CD8-positive, alpha-beta memory T cell (primary cell): ENCODE results near the gene ABI2. TPM values are rescaled to one million over a fixed set of nuclear protein-coding genes. Genes with fewer than 3 reads are reported as not detected.
"Not testable (repeated sequence)": the region's sequence is repeated elsewhere in the genome, so short reads cannot be mapped to it uniquely, and the experiment has no call there.

Experiments used
- CTCF ChIA-PET: fragments of 350-600 bp; sonication (Branson Sonifier 250); formaldehyde crosslinking; loops from one replicate; lab custom pipeline; 2021; ENCODE audit warnings: antibody characterized with exemption; lab: Charles Lee
- POLR2A ChIA-PET: fragments of 350-600 bp; sonication (Branson Sonifier 250); formaldehyde crosslinking; loops from one replicate; lab custom pipeline; 2021; ENCODE audit warnings: antibody characterized with exemption; lab: Charles Lee
- DNase-seq, 5 donors: peaks; one replicate each; pipeline versions ENCODE4 v3.0.0 to v3.0.0-alpha.2; 2020 to 2022; ENCODE audit warnings: mixed read lengths in 1 of 5
- H3K27ac ChIP-seq: one replicate; pipeline ENCODE4 v1.7.0; 2013; ENCODE audit warnings: low read depth, mild to moderate bottlenecking, low read length, moderate library complexity
- H3K27me3 ChIP-seq: 2 replicates; pipeline ENCODE4 v1.7.0; 2013; ENCODE audit warnings: low read length, mild to moderate bottlenecking; ENCODE audit not compliant: insufficient read depth, poor library complexity, severe bottlenecking
- H3K36me3 ChIP-seq: 2 replicates; pipeline ENCODE4 v1.7.0; 2013; ENCODE audit warnings: mild to moderate bottlenecking, low read length, moderate library complexity; ENCODE audit not compliant: insufficient read depth
- H3K4me1 ChIP-seq: 2 replicates; pipeline ENCODE4 v1.7.0; 2013; ENCODE audit warnings: mild to moderate bottlenecking, low read length, moderate library complexity; ENCODE audit not compliant: insufficient read depth
- H3K4me3 ChIP-seq: 2 replicates; pipeline ENCODE4 v1.7.0; 2013; ENCODE audit warnings: mild to moderate bottlenecking, low read length
- H3K9me3 ChIP-seq: 2 replicates; pipeline ENCODE4 v1.7.0; 2013; ENCODE audit warnings: mild to moderate bottlenecking, low read length
- H3K27ac Mint-ChIP-seq, 8 donors: one replicate each; pipeline ENCODE4 v1.8.0; 2020 to 2021; ENCODE audit warnings: mixed read lengths in 8 of 8, mild to moderate bottlenecking in 6 of 8, inconsistent platforms in 3 of 8, moderate library complexity in 3 of 8
- H3K27me3 Mint-ChIP-seq, 2 donors: one replicate each; pipeline ENCODE4 v1.8.0; 2020 to 2021; ENCODE audit warnings: mixed read lengths in 2 of 2, mild to moderate bottlenecking in 1 of 2, moderate library complexity in 1 of 2
- H3K36me3 Mint-ChIP-seq, 3 donors: one replicate each; pipeline ENCODE4 v1.8.0; 2020 to 2021; ENCODE audit warnings: mixed read lengths in 3 of 3, inconsistent platforms in 1 of 3, mild to moderate bottlenecking in 1 of 3
- H3K4me1 Mint-ChIP-seq, 3 donors: one replicate each; pipeline ENCODE4 v1.8.0; 2020 to 2021; ENCODE audit warnings: mixed read lengths in 3 of 3, inconsistent platforms in 1 of 3, mild to moderate bottlenecking in 1 of 3
- H3K4me3 Mint-ChIP-seq, 7 donors: one replicate each; pipeline ENCODE4 v1.8.0; 2020 to 2021; ENCODE audit warnings: mixed read lengths in 7 of 7, mild to moderate bottlenecking in 6 of 7, moderate library complexity in 4 of 7, inconsistent platforms in 2 of 7
- H3K9me3 Mint-ChIP-seq, 5 donors: one replicate each; pipeline ENCODE4 v1.8.0; 2020 to 2022; ENCODE audit warnings: mixed read lengths in 5 of 5, mild to moderate bottlenecking in 3 of 5, moderate library complexity in 2 of 5, inconsistent platforms in 1 of 5
- polyA plus RNA-seq: library from polyadenylated mRNA; unstranded; fragments of 300-500 nt; fragmentation: Illumina TruSeq; gene quantifications from one replicate; pipeline ENCODE4 v1.2.3, GENCODE V29; 2021
- total RNA-seq, 2 experiments: library from RNA; stranded (reverse); gene quantifications; one replicate each; pipeline ENCODE4 v1.2.3, GENCODE V29; 2021

Gene ABI2
- total and polyA plus RNA-seq, 3 experiments from 2014 or later: 29.2 to 32.1 (median 30.3) TPM

DNA sequence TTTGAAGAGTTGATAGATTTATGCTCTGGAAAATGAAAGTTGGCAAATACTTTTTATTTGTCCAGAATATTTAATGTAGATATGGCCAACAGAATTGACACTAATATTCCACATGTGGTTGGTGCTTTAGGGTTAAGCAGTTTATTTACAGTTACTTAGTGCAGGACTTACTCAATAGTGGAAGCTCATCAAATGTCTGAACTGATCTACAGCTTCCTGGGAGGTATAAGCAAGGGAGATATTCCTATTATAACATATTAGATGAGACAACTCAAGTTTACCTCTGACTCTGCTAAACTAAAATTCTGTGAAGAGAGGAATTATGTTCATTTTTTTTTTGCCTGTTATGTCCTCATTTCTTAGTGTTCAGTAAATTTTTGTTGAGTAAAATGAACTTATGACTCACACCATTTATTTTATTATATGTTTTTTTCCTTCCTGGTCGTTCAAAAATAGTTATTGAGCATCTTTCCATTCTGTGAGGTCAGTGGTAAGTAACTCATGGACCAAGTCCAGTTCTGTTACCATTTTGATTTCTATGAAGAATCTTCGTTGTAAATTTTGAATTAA is 13.6 kb downstream of the ABI2 start:
- H3K27me3 Mint-ChIP-seq: no peaks in the 10 kb centered on the region
- H3K36me3 ChIP-seq: no peaks in the 10 kb centered on the region
- H3K27ac Mint-ChIP-seq: no peak overlapping the region
- peaks cover 19 to 27% (median 24%) of the 10 kb centered on the region in 3 donors for H3K4me1 Mint-ChIP-seq
- POLR2A ChIA-PET: no interaction called here
- H3K36me3 Mint-ChIP-seq: peaks cover 3 to 29% (median 3%) of the 10 kb centered on the region in 3 donors
- no peaks in the 10 kb centered on the region for H3K4me1 ChIP-seq
- no peak overlapping the region for H3K4me3 Mint-ChIP-seq
- CTCF ChIA-PET: no interaction called here
- H3K27me3 ChIP-seq: no peaks in the 10 kb centered on the region
- H3K4me3 ChIP-seq: no peak overlapping the region
- no peaks in the 10 kb centered on the region for H3K9me3 ChIP-seq
- no peaks in the 10 kb centered on the region for H3K9me3 Mint-ChIP-seq
- no peak overlapping the region for H3K27ac ChIP-seq
- no peak for DNase-seq

GRCh38 chr2:203342374-203342773 is 14.2 kb downstream of the ABI2 start:
- H3K27ac ChIP-seq, H3K4me1 ChIP-seq, H3K36me3 ChIP-seq, H3K27me3 ChIP-seq, H3K4me3 Mint-ChIP-seq, H3K9me3 ChIP-seq, H3K9me3 Mint-ChIP-seq, H3K4me3 ChIP-seq, H3K27me3 Mint-ChIP-seq, CTCF ChIA-PET, DNase-seq, POLR2A ChIA-PET, H3K27ac Mint-ChIP-seq: not testable (repeated sequence)
- Mint-ChIP-seq H3K4me1 (peaks cover 18 to 32% (median 30%) of the 10 kb centered on the region in 3 donors), H3K36me3 (peaks cover 3 to 29% (median 3%) of the 10 kb centered on the region in 3 donors)

GRCh38 chr2:203344667-203345066 is 16.5 kb downstream of the ABI2 start:
- no peak overlapping the region for H3K27ac ChIP-seq
- H3K4me3 Mint-ChIP-seq: no peak overlapping the region
- ChIA-PET POLR2A (interaction anchor here (0.6 kb wide), 1 partner anchor 352 kb away, joined by 6 read pairs; no protein-coding TSS in a partner anchor), CTCF (no interaction called here)
- no peaks in the 10 kb centered on the region for H3K27me3 ChIP-seq
- no peaks in the 10 kb centered on the region for H3K27me3 Mint-ChIP-seq
- DNase-seq: no peak
- no peaks in the 10 kb centered on the region for H3K9me3 Mint-ChIP-seq
- no peak overlapping the region for H3K4me3 ChIP-seq
- H3K4me1 Mint-ChIP-seq: peaks cover 16 to 27% (median 27%) of the 10 kb centered on the region in 3 donors
- peak overlapping the region in 1 of 8 donors; percentile 58 for H3K27ac Mint-ChIP-seq
- no peaks in the 10 kb centered on the region for H3K9me3 ChIP-seq
- H3K36me3 ChIP-seq: no peaks in the 10 kb centered on the region
- H3K4me1 ChIP-seq: no peaks in the 10 kb centered on the region
- H3K36me3 Mint-ChIP-seq: peaks cover 3 to 27% (median 3%) of the 10 kb centered on the region in 3 donors

GRCh38 chr2:203346612-203347011 is 18.4 kb downstream of the ABI2 start:
- H3K27ac Mint-ChIP-seq: no peak overlapping the region
- H3K36me3 Mint-ChIP-seq: peaks cover 0 to 17% (median 3%) of the 10 kb centered on the region in 3 donors
- H3K36me3 ChIP-seq: no peaks in the 10 kb centered on the region
- H3K9me3 Mint-ChIP-seq: no peaks in the 10 kb centered on the region
- H3K27ac ChIP-seq: no peak overlapping the region
- no peak for DNase-seq
- ChIA-PET POLR2A (no interaction called here), CTCF (interaction anchor here (1.3 kb wide), 1 partner anchor 20 kb away, joined by 3 read pairs; no protein-coding TSS in a partner anchor)
- H3K4me3 Mint-ChIP-seq: no peak overlapping the region
- H3K4me1 ChIP-seq: no peaks in the 10 kb centered on the region
- H3K27me3 ChIP-seq: no peaks in the 10 kb centered on the region
- H3K27me3 Mint-ChIP-seq: no peaks in the 10 kb centered on the region
- H3K4me1 Mint-ChIP-seq: peaks cover 10 to 20% (median 16%) of the 10 kb centered on the region in 3 donors
- H3K4me3 ChIP-seq: no peak overlapping the region
- H3K9me3 ChIP-seq: no peaks in the 10 kb centered on the region

DNA sequence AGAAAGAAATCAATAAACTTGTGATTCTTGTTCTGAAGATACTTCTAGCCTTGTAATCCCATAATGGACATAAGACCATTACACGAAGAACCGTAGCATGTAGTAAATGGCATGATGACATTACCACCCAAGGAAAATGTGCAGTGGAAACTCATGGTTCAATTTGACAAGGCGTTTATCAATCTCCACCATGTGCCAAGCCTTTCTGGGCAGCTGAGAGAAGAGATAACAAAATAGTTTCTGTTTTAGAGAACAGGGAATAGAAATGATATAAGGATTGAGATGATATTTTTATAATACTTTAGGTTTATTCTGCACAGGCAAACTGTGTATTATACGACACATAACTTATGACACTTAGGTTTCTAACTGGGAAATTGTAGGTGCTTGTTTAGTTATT is 19.2 kb downstream of the ABI2 start:
- peaks cover 0 to 21% (median 3%) of the 10 kb centered on the region in 3 donors for H3K36me3 Mint-ChIP-seq
- H3K9me3 ChIP-seq: no peaks in the 10 kb centered on the region
- no peak for DNase-seq
- H3K27me3 Mint-ChIP-seq: no peaks in the 10 kb centered on the region
- no peak overlapping the region for H3K27ac Mint-ChIP-seq
- POLR2A ChIA-PET: no interaction called here
- CTCF ChIA-PET: interaction anchor here (1.3 kb wide), 1 partner anchor 21 kb away, joined by 3 read pairs; no protein-coding TSS in a partner anchor
- peaks cover 8 to 16% (median 13%) of the 10 kb centered on the region in 3 donors for H3K4me1 Mint-ChIP-seq
- no peak overlapping the region for H3K27ac ChIP-seq
- no peaks in the 10 kb centered on the region for H3K4me1 ChIP-seq
- no peaks in the 10 kb centered on the region for H3K36me3 ChIP-seq
- H3K4me3 ChIP-seq: no peak overlapping the region
- H3K27me3 ChIP-seq: no peaks in the 10 kb centered on the region
- H3K9me3 Mint-ChIP-seq: no peaks in the 10 kb centered on the region
- H3K4me3 Mint-ChIP-seq: no peak overlapping the region

GRCh38 chr2:203352604-203353255 is 24.5 kb downstream of the ABI2 start:
- no peaks in the 10 kb centered on the region for H3K36me3 ChIP-seq
- CTCF ChIA-PET: no interaction called here
- POLR2A ChIA-PET: no interaction called here

GRCh38 chr2:203354966-203355365 is 26.8 kb downstream of the ABI2 start:
- H3K27ac Mint-ChIP-seq: no peak overlapping the region
- no peaks in the 10 kb centered on the region for H3K27me3 ChIP-seq
- no peaks in the 10 kb centered on the region for H3K36me3 ChIP-seq
- no peak overlapping the region for H3K4me3 ChIP-seq
- no peaks in the 10 kb centered on the region for H3K9me3 Mint-ChIP-seq
- H3K36me3 Mint-ChIP-seq: peaks cover 6 to 20% (median 10%) of the 10 kb centered on the region in 3 donors
- H3K9me3 ChIP-seq: no peaks in the 10 kb centered on the region
- no peak for DNase-seq
- no peak overlapping the region for H3K27ac ChIP-seq
- no peaks in the 10 kb centered on the region for H3K27me3 Mint-ChIP-seq
- H3K4me1 Mint-ChIP-seq: peaks cover 0 to 5% (median 0%) of the 10 kb centered on the region in 3 donors
- ChIA-PET CTCF (no interaction called here), POLR2A (no interaction called here)
- H3K4me3 Mint-ChIP-seq: no peak overlapping the region
- no peaks in the 10 kb centered on the region for H3K4me1 ChIP-seq

More at GRCh38 chr2:203352604-203353255, 24.5 kb downstream of the ABI2 start:
- Histone ChIP-seq H3K27ac (no peak overlapping the region), H3K27me3 (no peaks in the 10 kb centered on the region), H3K9me3 (no peaks in the 10 kb centered on the region), H3K4me1 (no peaks in the 10 kb centered on the region), H3K4me3 (no peak overlapping the region)
- Mint-ChIP-seq H3K9me3 (no peaks in the 10 kb centered on the region), H3K27ac (no peak overlapping the region), H3K36me3 (peaks cover 0 to 17% (median 6%) of the 10 kb centered on the region in 3 donors), H3K4me3 (no peak overlapping the region), H3K4me1 (no peaks in the 10 kb centered on the region), H3K27me3 (no peaks in the 10 kb centered on the region)
- no peak for DNase-seq

DNA sequence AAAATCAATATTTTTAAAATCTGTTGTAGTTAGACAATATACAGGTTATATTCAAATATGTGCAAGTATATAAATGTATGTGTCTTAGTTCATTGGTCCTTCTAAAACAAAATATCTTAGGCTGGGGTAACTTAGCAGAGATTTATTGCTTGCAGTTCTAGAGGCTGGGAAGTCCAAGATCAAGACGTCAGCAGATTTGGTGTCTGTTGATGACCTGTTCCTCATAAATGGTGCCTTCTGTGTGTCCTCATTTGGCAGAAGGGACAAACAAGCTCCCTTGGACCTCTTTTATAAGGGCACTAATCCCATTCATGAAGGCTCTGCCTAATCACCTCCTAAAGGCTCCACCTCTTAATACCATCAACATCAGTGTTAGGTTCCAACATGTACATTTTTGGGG is 31.3 kb downstream of the ABI2 start:
- Histone ChIP-seq H3K4me1 (no peaks in the 10 kb centered on the region), H3K36me3 (no peaks in the 10 kb centered on the region), H3K27ac (no peak overlapping the region), H3K27me3 (no peaks in the 10 kb centered on the region), H3K9me3 (no peaks in the 10 kb centered on the region), H3K4me3 (no peak overlapping the region)
- Mint-ChIP-seq H3K27me3 (no peaks in the 10 kb centered on the region), H3K4me1 (peaks cover 5 to 17% (median 6%) of the 10 kb centered on the region in 3 donors), H3K4me3 (no peak overlapping the region), H3K9me3 (no peaks in the 10 kb centered on the region), H3K27ac (no peak overlapping the region), H3K36me3 (peaks cover 2 to 13% (median 10%) of the 10 kb centered on the region in 3 donors)
- ChIA-PET CTCF (no interaction called here), POLR2A (no interaction called here)
- DNase-seq: no peak
